Left ventricle myocardium inferior (tissue), 1 donor: Measurements from ENCODE around the gene TBX6. TPM values are rescaled to one million over a fixed set of nuclear protein-coding genes. Genes with fewer than 3 reads are reported as not detected.
A peak's percentile ranks its signal among the peaks of the same experiment; 100 is the strongest.

Source experiments
- DNase-seq: peaks from one replicate; pipeline ENCODE4 v3.0.0-alpha.2; 2020
- H3K27ac ChIP-seq: fragments of 200-600 bp; replicated peaks from 2 replicates; pipeline ENCODE4 v1.8.0; 2021
- H3K27me3 ChIP-seq: fragments of 200-600 bp; 2 replicates; pipeline ENCODE4 v1.8.0; 2021; ENCODE audit warnings: low read depth
- H3K36me3 ChIP-seq: fragments of 200-600 bp; 2 replicates; pipeline ENCODE4 v1.8.0; 2021
- H3K4me1 ChIP-seq: fragments of 200-600 bp; 2 replicates; pipeline ENCODE4 v1.8.0; 2021
- H3K4me3 ChIP-seq: fragments of 200-600 bp; 2 replicates; pipeline ENCODE4 v1.8.0; 2021; ENCODE audit warnings: mild to moderate bottlenecking, moderate library complexity
- H3K9me3 ChIP-seq: fragments of 200-600 bp; replicated peaks from 2 replicates; pipeline ENCODE4 v1.8.0; 2021
- intact Hi-C: fragments of 100-400 bp; cut with micrococcal nuclease; formaldehyde crosslinking; loops from one replicate; pipeline ENCODE4 v1.11.0; 2022
- total RNA-seq: library from RNA; stranded (reverse); fragmentation: NEBNext Ultra II Directional; extraction: Animal tissue kit (Norgen Biotek cat#: 25700); gene quantifications from one replicate; pipeline ENCODE4 v1.2.1, GENCODE V29; 2021
- TF ChIP-seq, protein P1 (sequence below): fragments of 200-600 bp; IDR thresholded peaks from 2 replicates; pipeline ENCODE4 v1.8.0; 2021; ENCODE audit warnings: antibody characterized with exemption, mild to moderate bottlenecking, borderline replicate concordance
- donor health status: DM: no; HTN: yes; CAD: no; lungs with severe emphysema.

TBX6 gene
- total RNA-seq, 1 donor from 2014 or later, result 1.0 TPM

DNA sequence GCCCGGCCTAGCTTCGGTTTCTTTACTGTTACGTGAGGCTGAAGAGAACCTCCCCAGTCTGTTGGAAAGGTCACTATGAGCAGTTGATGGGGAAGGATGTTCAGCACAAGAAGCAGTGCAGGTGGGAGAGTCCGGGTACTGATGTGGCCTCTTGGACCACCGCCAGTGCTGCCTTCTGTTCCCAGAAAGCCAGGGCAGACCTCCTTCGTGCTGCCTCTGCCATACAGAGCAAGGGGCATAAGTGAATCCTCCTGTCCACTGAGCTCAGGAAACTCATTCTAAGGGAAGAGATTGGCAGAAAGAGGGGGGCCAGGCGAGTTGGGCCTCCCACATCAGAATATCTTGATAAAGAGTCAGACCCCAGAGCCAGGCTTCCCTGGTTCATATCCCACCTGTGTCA, 12.2 kb downstream of the TBX6 start:
- DNase-seq, result no peak

GRCh38 chr16:30078744-30079143, 13.0 kb downstream of the TBX6 start:
- H3K4me1 ChIP-seq, result peaks cover 53% of the 10 kb centered on the region
- H3K9me3 ChIP-seq, result no peaks in the 10 kb centered on the region
- TF ChIP-seq, protein P1, sequence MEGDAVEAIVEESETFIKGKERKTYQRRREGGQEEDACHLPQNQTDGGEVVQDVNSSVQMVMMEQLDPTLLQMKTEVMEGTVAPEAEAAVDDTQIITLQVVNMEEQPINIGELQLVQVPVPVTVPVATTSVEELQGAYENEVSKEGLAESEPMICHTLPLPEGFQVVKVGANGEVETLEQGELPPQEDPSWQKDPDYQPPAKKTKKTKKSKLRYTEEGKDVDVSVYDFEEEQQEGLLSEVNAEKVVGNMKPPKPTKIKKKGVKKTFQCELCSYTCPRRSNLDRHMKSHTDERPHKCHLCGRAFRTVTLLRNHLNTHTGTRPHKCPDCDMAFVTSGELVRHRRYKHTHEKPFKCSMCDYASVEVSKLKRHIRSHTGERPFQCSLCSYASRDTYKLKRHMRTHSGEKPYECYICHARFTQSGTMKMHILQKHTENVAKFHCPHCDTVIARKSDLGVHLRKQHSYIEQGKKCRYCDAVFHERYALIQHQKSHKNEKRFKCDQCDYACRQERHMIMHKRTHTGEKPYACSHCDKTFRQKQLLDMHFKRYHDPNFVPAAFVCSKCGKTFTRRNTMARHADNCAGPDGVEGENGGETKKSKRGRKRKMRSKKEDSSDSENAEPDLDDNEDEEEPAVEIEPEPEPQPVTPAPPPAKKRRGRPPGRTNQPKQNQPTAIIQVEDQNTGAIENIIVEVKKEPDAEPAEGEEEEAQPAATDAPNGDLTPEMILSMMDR, result no peak
- no peak overlapping the region for H3K4me3 ChIP-seq
- DNase-seq, result no peak
- intact Hi-C loops, result no loop called here
- peaks cover 69% of the 10 kb centered on the region for H3K36me3 ChIP-seq
- H3K27ac ChIP-seq, result peak overlapping the region; percentile 29
- H3K27me3 ChIP-seq, result no peaks in the 10 kb centered on the region

More for the DNA sequence above, 12.2 kb downstream of the TBX6 start:
- Histone ChIP-seq H3K27ac (peak overlapping the region; percentile 29), H3K9me3 (no peaks in the 10 kb centered on the region), H3K4me1 (peaks cover 54% of the 10 kb centered on the region), H3K36me3 (peaks cover 71% of the 10 kb centered on the region), H3K27me3 (no peaks in the 10 kb centered on the region), H3K4me3 (no peak overlapping the region)
- intact Hi-C loops, result no loop called here
- TF ChIP-seq, protein P1, result no peak

GRCh38 chr16:30077656-30078055, 14.1 kb downstream of the TBX6 start:
- peak overlapping the region; percentile 100 for H3K4me3 ChIP-seq

DNA sequence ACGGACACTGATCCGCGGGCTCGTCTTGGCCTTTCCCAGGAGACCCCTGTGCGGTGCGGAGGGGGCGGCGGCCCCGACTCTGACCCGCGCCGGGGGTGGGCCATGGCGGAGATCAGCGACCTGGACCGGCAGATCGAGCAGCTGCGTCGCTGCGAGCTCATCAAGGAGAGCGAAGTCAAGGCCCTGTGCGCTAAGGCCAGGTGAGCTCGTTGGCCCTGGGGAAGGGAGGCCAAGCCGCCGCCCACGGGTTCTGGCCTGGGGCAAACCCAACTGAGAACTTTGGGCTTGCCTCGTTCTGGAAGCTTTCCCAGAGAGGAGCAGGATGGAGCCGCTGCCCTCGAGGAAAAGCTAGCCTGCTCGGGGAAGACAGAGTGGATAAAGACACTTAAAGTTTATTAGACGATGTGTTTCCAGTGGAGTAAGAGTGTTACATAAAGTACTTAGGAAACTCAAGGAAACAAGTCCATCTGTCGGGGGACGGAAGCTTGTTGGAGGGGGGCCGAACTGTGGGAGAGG, 15.4 kb downstream of the TBX6 start:
- Histone ChIP-seq H3K27ac (peak overlapping the region; percentile 98), H3K36me3 (peaks cover 69% of the 10 kb centered on the region), H3K27me3 (no peaks in the 10 kb centered on the region), H3K4me3 (peak overlapping the region; percentile 100), H3K4me1 (peaks cover 59% of the 10 kb centered on the region), H3K9me3 (no peaks in the 10 kb centered on the region)
- TF ChIP-seq, protein P1, result no peak
- intact Hi-C loops, result no loop called here
- no peak for DNase-seq

More at GRCh38 chr16:30077656-30078055, 14.1 kb downstream of the TBX6 start:
- H3K36me3 ChIP-seq, result peaks cover 69% of the 10 kb centered on the region
- H3K4me1 ChIP-seq, result peaks cover 53% of the 10 kb centered on the region
- no peaks in the 10 kb centered on the region for H3K27me3 ChIP-seq
- DNase-seq, result no peak
- TF ChIP-seq, protein P1, result no peak
- no peak overlapping the region for H3K27ac ChIP-seq
- intact Hi-C loops, result no loop called here
- H3K9me3 ChIP-seq, result no peaks in the 10 kb centered on the region

GRCh38 chr16:30075503-30076275, 16.0 kb downstream of the TBX6 start, which contains the start of gene PPP4C:
Gene PPP4C (plus strand): TSS chr16:30075994. CDS start chr16:30076378, 384 bp downstream.
- H3K9me3 ChIP-seq, result no peaks in the 10 kb centered on the region
- peak within 1 kb of the TSS; percentile 98 for H3K27ac ChIP-seq
- peak within 1 kb of the TSS; percentile 100 for H3K4me3 ChIP-seq
- TF ChIP-seq, protein P1, result peak; percentile 31
- H3K4me1 ChIP-seq, result peaks cover 64% of the 10 kb centered on the region
- intact Hi-C loops, result no loop called here
- peaks cover 69% of the 10 kb centered on the region for H3K36me3 ChIP-seq
- DNase-seq, result peak; percentile 94
- no peaks in the 10 kb centered on the region for H3K27me3 ChIP-seq
